Measurements from ENCODE around the gene LSAMP.

DNA sequence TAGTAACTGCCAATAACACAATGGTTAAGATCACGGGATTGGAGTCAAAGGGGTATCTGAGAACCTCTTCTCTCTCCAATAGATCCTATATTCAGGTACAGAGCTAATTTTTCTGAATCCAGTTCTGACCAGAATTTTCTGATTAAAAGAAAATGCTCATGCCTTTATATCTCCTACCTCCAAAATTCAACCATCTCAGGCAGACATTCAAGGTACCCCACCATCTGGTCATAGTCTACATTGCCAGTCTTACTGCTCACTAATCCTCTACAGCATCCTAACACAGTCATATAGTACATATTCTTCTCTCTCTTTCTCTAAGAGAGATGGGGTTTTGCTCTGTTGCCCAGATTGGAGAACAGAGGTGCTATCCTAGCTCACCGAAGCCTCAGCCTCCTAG, 59.1 kb downstream of the LSAMP start:
- TF ChIP-seq, protein P1, sequence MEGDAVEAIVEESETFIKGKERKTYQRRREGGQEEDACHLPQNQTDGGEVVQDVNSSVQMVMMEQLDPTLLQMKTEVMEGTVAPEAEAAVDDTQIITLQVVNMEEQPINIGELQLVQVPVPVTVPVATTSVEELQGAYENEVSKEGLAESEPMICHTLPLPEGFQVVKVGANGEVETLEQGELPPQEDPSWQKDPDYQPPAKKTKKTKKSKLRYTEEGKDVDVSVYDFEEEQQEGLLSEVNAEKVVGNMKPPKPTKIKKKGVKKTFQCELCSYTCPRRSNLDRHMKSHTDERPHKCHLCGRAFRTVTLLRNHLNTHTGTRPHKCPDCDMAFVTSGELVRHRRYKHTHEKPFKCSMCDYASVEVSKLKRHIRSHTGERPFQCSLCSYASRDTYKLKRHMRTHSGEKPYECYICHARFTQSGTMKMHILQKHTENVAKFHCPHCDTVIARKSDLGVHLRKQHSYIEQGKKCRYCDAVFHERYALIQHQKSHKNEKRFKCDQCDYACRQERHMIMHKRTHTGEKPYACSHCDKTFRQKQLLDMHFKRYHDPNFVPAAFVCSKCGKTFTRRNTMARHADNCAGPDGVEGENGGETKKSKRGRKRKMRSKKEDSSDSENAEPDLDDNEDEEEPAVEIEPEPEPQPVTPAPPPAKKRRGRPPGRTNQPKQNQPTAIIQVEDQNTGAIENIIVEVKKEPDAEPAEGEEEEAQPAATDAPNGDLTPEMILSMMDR (IDR thresholded peaks at IDR 0.05) = no peak
- TF ChIP-seq EP300 (IDR thresholded peaks at IDR 0.05) (no peak), POLR2AphosphoS5 (IDR thresholded peaks at IDR 0.05) (no peak)
